Measurements from ENCODE around the gene KIF2C.
A peak's percentile ranks its signal among the peaks of the same experiment; 100 is the strongest.

The KIF2C gene

DNA sequence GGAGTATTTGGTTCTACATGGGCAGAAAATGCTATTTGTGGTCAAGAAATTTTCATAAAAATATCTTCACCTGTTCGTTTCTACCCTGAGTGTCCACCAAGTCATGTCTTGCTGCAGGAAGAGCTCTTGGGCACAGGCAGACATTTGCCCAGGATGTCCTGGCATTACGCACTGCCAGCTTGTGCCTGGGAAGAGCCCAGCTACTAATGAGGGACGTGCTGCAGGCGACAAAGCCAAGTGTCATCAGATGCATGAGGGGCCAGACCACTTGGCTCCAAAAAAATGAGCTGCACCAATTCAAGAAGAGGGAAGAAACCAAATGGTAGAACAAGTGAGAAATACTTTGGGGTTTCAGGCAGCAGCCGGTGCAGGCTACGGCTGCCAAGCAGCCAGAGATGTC is 21.5 kb upstream of the KIF2C start:
- WGBS, 2 experiments: 90 to 93% methylated on average over 6 of the region's 6 CpGs
- Histone ChIP-seq H3K36me3 (ENCODE audit: control insufficient read depth, insufficient read depth, low read length) (no peaks in the 10 kb centered on the region), H3K4me1 (ENCODE audit: control insufficient read depth, insufficient read depth, low read length) (no peaks in the 10 kb centered on the region), H3K27me3 (ENCODE audit: control insufficient read depth, insufficient read depth, low read length, poor library complexity, severe bottlenecking) (no peaks in the 10 kb centered on the region), H3K4me3 (ENCODE audit: insufficient read depth, low read depth, low read length) (no peak overlapping the region), H3K9me3 (ENCODE audit: control insufficient read depth, low read length) (no peaks in the 10 kb centered on the region), H3K27ac (ENCODE audit: insufficient read depth, low read depth, low read length, poor library complexity, severe bottlenecking) (no peak overlapping the region)

DNA sequence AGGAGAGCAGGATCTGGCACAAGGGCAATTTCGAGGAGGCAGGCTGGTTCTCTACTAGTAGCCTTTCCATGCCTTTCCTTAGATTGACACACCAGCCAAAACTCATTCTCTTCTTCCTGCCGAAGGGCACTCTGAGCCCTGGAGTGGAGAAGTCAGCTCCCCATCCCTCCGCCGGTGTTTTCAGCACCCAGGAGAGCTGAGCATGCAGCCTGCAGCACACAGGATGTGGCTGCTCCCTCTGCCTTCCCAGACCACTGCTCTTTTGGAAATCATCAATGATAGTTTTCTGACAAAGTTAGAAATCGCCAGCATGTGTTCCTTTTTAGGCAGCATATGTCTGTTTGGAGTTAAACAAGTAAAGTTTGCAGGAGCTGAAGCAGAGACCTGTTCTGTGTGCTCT is 20.3 kb upstream of the KIF2C start:
- Histone ChIP-seq H3K36me3 (ENCODE audit: control insufficient read depth, insufficient read depth, low read length) (no peaks in the 10 kb centered on the region), H3K27me3 (ENCODE audit: control insufficient read depth, insufficient read depth, low read length, poor library complexity, severe bottlenecking) (no peaks in the 10 kb centered on the region), H3K4me3 (ENCODE audit: insufficient read depth, low read depth, low read length) (no peak overlapping the region), H3K9me3 (ENCODE audit: control insufficient read depth, low read length) (no peaks in the 10 kb centered on the region), H3K4me1 (ENCODE audit: control insufficient read depth, insufficient read depth, low read length) (no peaks in the 10 kb centered on the region), H3K27ac (ENCODE audit: insufficient read depth, low read depth, low read length, poor library complexity, severe bottlenecking) (no peak overlapping the region)
- 86 to 87% methylated on average over 5 of the region's 5 CpGs for WGBS, 2 experiments

DNA sequence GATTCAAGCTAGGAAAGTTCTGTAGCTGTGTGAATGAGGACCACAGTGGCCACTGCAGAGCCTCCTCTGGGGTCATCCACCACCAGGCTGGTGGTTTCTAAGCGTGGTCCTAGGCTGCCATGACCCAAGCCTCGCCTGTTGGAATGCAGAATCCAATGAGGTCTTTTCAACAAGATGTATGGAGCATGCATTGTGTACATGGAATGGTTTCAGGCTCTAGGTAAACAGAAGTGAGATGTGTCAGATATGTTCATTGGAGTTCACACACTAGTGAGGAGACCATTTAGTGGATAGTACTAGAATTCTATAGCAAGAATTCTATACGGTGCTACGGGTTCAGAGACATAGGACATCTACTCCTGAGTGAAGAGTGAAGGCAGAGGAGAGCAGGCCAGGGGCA is 19.4 kb upstream of the KIF2C start:
- H3K27ac ChIP-seq (ENCODE audit: insufficient read depth, low read depth, low read length, poor library complexity, severe bottlenecking): no peak overlapping the region
- H3K4me3 ChIP-seq (ENCODE audit: insufficient read depth, low read depth, low read length): no peak overlapping the region
- no peaks in the 10 kb centered on the region for H3K36me3 ChIP-seq (ENCODE audit: control insufficient read depth, insufficient read depth, low read length)
- no peaks in the 10 kb centered on the region for H3K9me3 ChIP-seq (ENCODE audit: control insufficient read depth, low read length)
- 67 to 69% methylated on average over 4 of the region's 4 CpGs for WGBS, 2 experiments
- no peaks in the 10 kb centered on the region for H3K4me1 ChIP-seq (ENCODE audit: control insufficient read depth, insufficient read depth, low read length)
- H3K27me3 ChIP-seq (ENCODE audit: control insufficient read depth, insufficient read depth, low read length, poor library complexity, severe bottlenecking): no peaks in the 10 kb centered on the region

DNA sequence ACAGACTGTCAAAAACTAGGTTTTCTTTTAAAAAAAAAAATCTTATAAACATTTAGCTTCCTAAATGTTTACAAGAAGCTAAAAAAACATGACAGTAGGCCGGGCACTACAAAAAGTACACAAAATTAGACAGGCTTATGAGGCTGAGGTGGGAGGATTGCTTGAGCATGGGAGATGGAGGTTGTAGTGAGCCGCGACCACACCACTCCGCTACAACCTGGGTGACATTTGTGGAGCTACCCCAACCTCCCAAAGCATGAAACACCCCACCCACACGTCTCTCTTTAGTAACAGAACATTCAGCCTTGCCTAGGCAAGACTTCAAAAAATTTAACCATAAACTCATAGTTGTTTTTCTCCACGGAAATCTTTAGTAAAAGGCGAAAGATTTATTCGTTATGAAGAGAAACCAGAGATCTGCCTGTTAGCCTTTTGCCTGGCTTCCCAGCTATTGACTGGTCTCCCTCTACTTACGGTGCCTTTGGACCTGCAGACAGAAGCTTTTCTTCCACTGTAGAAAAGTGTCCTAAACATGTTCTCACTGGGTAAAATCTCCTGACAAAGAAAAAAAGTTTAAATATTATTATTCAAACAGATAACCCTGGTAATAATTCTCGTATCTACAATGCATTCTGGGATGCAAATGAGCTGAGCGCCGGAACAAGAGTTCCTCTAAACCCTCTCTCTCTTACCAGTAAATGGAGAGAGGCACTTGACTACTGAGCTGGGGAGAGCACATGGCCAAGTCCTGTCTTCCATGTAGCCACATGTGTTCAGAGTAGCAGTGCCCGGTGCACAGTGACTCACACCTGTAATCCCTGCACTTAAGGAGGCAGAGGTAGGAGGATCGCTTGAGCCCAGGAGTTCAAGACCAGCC is 17.9 kb upstream of the KIF2C start:
- Histone ChIP-seq H3K4me1 (ENCODE audit: control insufficient read depth, insufficient read depth, low read length) (no peaks in the 10 kb centered on the region), H3K36me3 (ENCODE audit: control insufficient read depth, insufficient read depth, low read length) (no peaks in the 10 kb centered on the region), H3K4me3 (ENCODE audit: insufficient read depth, low read depth, low read length) (no peak overlapping the region), H3K9me3 (ENCODE audit: control insufficient read depth, low read length) (no peaks in the 10 kb centered on the region), H3K27ac (ENCODE audit: insufficient read depth, low read depth, low read length, poor library complexity, severe bottlenecking) (peak overlapping the region; percentile 64), H3K27me3 (ENCODE audit: control insufficient read depth, insufficient read depth, low read length, poor library complexity, severe bottlenecking) (no peaks in the 10 kb centered on the region)
- WGBS, 2 experiments: 62 to 63% methylated on average over 14 of the region's 14 CpGs

DNA sequence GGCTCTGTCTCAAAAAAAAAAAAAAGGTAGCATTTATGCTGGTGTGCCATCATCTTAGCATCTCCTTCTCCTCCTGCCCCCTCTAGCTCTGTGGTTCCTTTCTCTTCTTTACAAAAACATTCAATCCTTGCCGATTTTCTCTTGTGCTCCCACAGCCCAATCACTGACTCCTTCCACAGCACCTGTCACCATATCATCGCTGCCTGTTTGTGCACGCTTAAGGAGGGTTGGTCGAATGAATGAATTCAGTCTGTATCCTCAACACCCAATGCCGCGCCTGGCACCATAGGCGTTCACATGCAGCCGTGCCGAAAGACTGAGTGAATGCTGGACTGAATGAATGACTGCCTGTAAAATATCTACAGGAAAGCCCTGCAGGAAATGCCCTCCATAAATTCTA is 16.6 kb upstream of the KIF2C start:
- H3K36me3 ChIP-seq (ENCODE audit: control insufficient read depth, insufficient read depth, low read length): no peaks in the 10 kb centered on the region
- no peaks in the 10 kb centered on the region for H3K4me1 ChIP-seq (ENCODE audit: control insufficient read depth, insufficient read depth, low read length)
- no peak overlapping the region for H3K4me3 ChIP-seq (ENCODE audit: insufficient read depth, low read depth, low read length)
- no peaks in the 10 kb centered on the region for H3K27me3 ChIP-seq (ENCODE audit: control insufficient read depth, insufficient read depth, low read length, poor library complexity, severe bottlenecking)
- no peaks in the 10 kb centered on the region for H3K9me3 ChIP-seq (ENCODE audit: control insufficient read depth, low read length)
- H3K27ac ChIP-seq (ENCODE audit: insufficient read depth, low read depth, low read length, poor library complexity, severe bottlenecking): no peak overlapping the region
- 94 to 95% methylated on average over 9 of the region's 9 CpGs for WGBS, 2 experiments

DNA sequence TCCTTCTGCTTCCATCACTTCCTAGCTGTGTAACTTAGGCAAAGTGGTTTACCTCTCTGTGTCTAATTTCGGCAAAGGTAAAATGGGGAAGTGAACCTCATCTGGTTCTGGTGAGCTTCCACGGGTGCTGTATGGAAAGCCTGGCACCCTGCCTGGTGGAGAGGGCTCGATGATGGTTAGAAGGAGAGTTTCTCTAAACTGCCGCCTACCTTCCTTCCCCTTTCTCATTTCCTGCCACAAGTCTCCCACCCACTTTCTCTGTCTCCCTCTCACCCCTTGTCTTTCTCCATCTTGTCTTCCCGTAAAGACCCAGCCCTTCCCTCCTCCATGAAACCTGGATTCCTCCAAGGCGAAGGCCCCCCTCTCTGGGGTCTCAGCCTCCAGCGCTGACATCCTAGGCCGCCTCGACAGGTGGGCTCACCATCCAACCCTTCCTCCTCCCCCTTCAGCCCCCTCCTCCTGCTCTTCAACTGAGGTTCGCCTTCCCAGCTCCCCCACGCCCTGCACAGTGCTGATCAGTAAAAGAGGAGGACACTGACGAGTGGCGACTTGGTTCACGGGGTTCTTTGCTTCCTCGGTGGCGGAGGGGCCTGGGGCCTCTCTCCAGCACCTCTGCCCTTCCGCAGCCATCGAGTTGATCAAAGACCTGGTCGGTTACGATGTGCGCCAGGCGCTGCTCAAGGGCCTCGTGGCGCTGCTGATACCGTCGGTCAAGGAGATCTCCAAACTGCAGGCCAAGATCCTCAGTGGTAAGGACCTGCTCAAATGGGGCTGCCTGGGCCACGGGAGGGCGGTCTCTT is 15.9 kb upstream of the KIF2C start:
- H3K4me3 ChIP-seq (ENCODE audit: insufficient read depth, low read depth, low read length): no peak overlapping the region
- H3K9me3 ChIP-seq (ENCODE audit: control insufficient read depth, low read length): no peaks in the 10 kb centered on the region
- H3K4me1 ChIP-seq (ENCODE audit: control insufficient read depth, insufficient read depth, low read length): no peaks in the 10 kb centered on the region
- H3K27ac ChIP-seq (ENCODE audit: insufficient read depth, low read depth, low read length, poor library complexity, severe bottlenecking): no peak overlapping the region
- WGBS, 2 experiments: 94 to 95% methylated on average over 28 of the region's 28 CpGs
- no peaks in the 10 kb centered on the region for H3K36me3 ChIP-seq (ENCODE audit: control insufficient read depth, insufficient read depth, low read length)
- H3K27me3 ChIP-seq (ENCODE audit: control insufficient read depth, insufficient read depth, low read length, poor library complexity, severe bottlenecking): no peaks in the 10 kb centered on the region

DNA sequence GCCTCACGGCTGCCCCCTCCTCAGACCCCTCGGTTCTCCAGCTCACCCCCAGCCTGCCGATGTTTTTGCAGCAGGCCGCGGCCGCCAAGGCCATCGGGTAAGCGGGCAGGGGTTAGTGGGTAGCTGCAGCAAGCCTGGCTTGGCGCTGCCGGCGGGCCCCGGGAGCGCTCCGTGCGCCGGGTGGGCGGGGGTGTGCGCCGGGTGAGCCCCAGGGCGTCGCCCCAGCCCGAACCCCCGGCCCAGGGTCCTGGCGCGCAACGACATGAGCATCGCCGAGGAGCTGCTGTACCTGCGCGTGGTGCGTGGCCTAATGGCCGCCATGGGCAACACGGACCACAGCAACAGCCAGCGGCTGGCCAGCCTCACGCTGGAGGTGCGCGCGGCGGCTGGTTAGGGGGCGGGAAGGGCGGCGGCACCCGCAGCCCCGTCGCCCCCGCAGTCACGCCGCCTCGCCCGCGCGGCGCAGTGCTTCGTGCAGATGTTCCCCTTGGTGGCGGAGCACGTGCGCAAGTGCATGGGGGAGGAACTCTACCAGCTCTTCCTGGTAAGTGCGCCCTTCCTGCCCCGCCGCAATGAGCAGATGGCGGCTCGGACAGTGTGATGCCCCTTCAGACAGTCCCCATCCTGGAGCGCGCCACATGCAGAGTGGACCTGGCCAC is 15.2 kb upstream of the KIF2C start:
- Histone ChIP-seq H3K4me3 (ENCODE audit: insufficient read depth, low read depth, low read length) (no peak overlapping the region), H3K4me1 (ENCODE audit: control insufficient read depth, insufficient read depth, low read length) (no peaks in the 10 kb centered on the region)
- 95 to 97% methylated on average over 64 of the region's 64 CpGs for WGBS, 2 experiments

DNA sequence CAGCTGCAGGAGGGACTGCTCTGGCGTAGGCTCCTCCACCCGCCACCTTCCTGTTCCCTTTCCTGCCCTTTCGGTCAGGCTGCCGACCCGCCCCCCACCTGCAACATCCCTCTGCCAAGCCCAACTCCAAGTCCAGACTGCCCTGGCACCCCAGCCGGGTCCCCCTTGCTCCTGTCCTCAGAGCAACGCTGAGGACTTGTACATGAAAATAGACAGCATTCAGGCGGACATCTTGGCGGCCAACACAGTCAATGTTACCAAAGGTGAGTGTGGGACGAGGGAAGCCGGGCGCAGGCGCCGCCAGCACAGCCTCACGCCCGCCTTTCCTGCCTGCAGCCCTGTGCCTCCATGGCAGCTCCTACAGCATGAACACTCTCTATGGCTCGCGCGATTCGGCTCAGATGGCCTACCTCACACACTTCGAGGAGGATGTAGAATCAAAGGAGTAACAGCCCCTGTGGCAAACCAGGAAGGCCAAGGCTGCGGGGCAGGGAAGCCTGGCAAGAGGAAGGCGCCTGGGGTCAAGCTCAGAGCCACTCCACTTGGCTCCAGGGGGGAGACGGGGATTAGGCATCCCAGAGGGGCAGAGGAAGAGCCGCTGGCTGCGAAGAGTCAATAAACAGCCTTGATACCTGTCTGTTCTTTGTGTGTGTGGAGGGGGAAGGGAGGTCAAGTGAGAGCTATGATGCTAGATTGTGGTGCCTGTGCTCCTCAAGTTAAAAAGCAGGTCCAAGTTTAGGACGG is 14.5 kb upstream of the KIF2C start:
- Histone ChIP-seq H3K27ac (ENCODE audit: insufficient read depth, low read depth, low read length, poor library complexity, severe bottlenecking) (no peak overlapping the region), H3K27me3 (ENCODE audit: control insufficient read depth, insufficient read depth, low read length, poor library complexity, severe bottlenecking) (no peaks in the 10 kb centered on the region), H3K9me3 (ENCODE audit: control insufficient read depth, low read length) (no peaks in the 10 kb centered on the region), H3K36me3 (ENCODE audit: control insufficient read depth, insufficient read depth, low read length) (no peaks in the 10 kb centered on the region), H3K4me3 (ENCODE audit: insufficient read depth, low read depth, low read length) (no peak overlapping the region), H3K4me1 (ENCODE audit: control insufficient read depth, insufficient read depth, low read length) (no peaks in the 10 kb centered on the region)
- WGBS, 2 experiments: 93% methylated on average over 27 of the region's 27 CpGs

More for the DNA sequence above, 15.2 kb upstream of the KIF2C start:
- H3K27me3 ChIP-seq (ENCODE audit: control insufficient read depth, insufficient read depth, low read length, poor library complexity, severe bottlenecking): no peaks in the 10 kb centered on the region
- no peak overlapping the region for H3K27ac ChIP-seq (ENCODE audit: insufficient read depth, low read depth, low read length, poor library complexity, severe bottlenecking)
- no peaks in the 10 kb centered on the region for H3K9me3 ChIP-seq (ENCODE audit: control insufficient read depth, low read length)
- no peaks in the 10 kb centered on the region for H3K36me3 ChIP-seq (ENCODE audit: control insufficient read depth, insufficient read depth, low read length)

DNA sequence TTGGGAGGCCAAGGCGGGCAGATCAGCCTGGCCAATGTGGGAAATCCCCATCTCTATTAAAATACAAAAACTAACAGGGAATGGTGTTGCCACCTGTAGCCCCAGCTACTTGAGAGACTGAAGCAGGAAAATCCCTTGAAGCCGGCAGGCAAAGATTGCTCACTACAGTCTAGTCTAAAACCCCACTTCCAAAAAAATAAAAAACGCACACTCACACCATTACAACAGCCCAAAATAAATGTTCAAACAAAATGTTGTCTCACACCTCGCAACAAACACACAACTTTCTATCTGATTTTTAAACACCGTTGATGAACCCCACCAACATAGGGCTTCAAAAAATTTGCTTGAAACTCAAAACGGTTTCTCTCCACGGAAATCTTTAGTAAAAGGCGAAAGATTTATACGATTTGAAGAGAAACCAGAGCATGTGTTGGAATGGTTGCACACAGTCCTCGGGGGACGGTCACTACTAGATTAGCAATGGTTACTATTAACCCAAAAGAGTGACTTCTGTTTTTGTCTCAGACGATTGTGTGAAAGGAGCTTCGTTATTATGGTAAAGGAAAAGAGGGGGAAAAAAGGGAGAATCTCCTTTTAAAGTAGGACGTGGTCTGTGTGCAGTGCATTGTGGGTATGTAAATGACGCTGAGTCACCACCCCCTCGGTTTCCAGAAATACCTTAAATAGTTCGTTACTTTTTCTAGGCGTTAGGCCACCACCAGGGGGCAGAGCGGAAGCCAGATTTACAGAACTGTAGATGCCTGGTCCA is 8.7 kb upstream of the KIF2C start, which contains the start of gene RNU5D-1:
Gene RNU5D-1, minus strand, starts transcription at position 430 of the 772 bp plus-strand sequence.
- H3K27ac ChIP-seq (ENCODE audit: insufficient read depth, low read depth, low read length, poor library complexity, severe bottlenecking): peak within 1 kb of the TSS; percentile 99
- H3K4me1 ChIP-seq (ENCODE audit: control insufficient read depth, insufficient read depth, low read length): no peaks in the 10 kb centered on the region
- no peaks in the 10 kb centered on the region for H3K36me3 ChIP-seq (ENCODE audit: control insufficient read depth, insufficient read depth, low read length)
- no peak within 1 kb of the TSS for H3K4me3 ChIP-seq (ENCODE audit: insufficient read depth, low read depth, low read length)
- WGBS, 2 experiments: 25% methylated on average over 19 of the region's 19 CpGs
- H3K27me3 ChIP-seq (ENCODE audit: control insufficient read depth, insufficient read depth, low read length, poor library complexity, severe bottlenecking): no peaks in the 10 kb centered on the region
- no peaks in the 10 kb centered on the region for H3K9me3 ChIP-seq (ENCODE audit: control insufficient read depth, low read length)
